HG03460 (cell line): ENCODE results near the gene CCDC12.

Experiments used
- ATAC-seq: cut with Tn5 transposase; IDR thresholded peaks from one replicate; pipeline ENCODE4 v1.9.1; 2021; ENCODE audit not compliant: unreplicated experiment

The CCDC12 gene

DNA sequence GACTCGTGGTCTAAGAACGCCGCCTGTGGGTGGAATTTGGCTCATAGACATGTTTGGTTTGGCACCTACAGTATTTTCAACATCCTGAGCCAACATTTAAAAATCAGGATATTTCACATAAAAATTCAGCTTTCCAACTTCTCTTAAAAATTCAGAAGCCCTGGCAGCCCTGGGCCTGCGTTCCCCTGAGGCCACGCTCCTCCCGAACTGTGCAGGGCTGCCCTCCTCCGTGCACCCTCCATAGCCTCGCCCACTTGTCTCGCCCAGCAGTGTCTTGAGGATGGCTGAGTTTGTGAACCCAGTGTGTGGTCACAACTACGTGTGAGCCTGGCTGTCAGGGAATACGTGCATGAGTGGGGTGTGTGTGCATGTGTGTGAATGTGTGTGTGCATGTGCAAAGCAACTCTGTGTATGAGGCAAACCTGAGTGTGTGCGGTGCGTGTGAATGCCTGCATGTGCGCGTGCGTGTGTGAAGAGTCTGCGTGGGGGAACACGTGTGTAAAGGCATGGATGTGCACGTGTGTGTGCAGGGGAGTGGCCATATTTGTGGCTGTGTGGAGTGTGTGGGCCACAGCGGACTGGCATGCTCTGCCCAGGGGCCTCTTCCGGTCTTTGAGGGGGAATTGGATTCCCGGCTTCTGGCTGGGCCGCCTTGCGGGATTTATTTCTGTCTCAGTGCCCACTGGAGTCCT, 68.1 kb downstream of the CCDC12 start:
- ATAC-seq = no peak

DNA sequence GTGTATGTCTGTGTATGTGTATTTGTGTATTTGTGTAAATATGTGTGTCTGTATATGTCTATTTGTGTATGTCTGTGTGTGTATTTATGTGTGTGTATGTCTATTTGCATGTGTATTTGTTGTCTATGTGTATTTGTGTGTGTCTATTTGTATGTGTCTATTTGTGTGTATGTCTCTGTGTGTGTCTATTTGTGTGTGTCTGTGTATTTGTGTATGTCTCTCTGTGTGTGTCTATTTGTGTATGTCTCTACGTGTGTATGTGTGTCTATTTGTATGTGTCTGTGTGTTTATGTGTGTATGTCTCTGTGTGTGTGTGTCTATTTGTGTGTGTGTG, 68.6 kb downstream of the CCDC12 start:
- ATAC-seq = no peak

DNA sequence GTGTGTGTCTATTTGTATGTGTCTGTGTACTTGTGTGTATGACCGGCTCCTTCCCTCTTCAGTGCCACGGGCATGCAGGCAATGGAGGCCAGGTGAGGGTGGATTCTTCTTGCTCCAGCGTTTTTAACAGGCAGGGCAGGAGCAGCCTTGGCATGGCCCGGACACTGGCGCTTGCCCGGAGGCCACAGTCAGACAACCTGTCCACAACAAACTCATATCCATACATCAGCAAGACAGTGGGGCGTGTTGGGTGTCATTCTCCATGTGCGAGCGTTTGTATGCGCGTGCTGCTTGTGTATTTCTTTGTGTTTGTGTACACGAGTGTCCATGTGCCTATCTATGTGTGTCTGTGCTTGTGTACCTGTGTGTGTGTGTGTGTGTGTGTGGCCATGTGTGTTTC, 69.3 kb downstream of the CCDC12 start:
- ATAC-seq = no peak

DNA sequence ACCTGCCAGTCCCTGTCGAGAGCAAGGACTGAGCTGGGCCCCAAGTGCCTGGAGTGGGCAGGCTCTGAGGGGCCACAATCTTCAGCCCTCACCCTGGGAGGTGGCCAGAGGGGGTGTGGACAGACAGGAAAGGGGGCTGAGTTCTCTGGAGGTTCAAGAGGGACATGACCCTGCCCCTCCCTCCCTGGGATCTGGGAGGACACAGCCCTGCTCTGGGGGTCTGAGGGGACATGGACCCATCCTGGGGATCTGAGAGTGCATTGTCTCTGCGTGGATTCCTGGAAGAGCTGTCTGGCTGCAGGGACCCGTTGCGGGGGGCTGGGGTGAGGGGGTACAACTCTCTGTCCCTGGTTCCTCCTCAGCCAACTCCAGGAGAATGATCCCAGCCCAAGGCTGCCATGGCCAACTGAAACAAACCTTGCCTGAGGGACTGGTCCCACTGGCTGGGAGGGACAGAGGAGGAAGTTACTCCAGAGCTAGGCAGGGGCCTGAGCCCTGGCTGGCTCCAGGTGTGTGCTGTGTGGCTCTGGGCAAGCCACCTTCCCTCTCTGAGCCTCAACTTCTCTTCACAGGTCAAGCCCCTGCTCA, 70.0 kb downstream of the CCDC12 start:
- ATAC-seq = no peak

DNA sequence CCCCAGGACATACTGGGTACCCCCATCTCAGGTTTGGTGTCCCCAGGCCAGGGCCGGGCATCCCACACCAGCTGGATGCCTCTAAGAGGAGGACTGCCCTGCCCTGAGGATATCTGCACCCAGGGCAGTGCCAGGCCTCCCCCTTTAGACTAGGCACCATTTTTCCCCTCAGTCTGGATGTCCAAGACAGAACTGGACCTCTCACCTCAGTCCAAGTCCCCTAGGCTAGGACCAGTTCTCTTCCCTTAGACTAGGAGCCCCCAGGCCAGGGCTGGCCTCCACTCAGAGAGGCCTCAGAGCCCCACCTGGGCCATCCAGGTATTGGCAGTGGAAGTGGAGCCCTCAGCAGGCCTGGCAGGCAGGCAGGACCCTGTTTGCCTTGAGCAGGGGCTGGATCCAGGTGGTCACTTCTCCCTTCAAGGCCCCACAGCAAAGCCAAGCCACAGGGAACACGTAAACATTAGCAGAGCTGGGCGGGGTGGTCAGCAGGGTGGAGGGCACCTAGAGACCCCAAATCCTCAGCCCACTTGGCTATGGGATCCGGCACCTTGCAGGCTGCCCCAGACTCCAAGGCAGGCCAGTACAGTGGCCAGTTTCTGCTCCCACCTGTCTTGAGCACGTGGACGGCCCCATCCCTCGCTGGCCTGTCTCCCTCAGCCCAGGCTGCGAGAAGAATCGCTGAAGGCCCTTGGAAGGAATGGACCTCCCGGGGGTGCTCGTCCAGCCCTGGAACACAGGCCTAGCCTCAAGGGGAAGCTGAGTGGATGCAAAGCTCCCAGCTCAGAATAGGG, 70.7 kb downstream of the CCDC12 start:
- ATAC-seq = no peak

DNA sequence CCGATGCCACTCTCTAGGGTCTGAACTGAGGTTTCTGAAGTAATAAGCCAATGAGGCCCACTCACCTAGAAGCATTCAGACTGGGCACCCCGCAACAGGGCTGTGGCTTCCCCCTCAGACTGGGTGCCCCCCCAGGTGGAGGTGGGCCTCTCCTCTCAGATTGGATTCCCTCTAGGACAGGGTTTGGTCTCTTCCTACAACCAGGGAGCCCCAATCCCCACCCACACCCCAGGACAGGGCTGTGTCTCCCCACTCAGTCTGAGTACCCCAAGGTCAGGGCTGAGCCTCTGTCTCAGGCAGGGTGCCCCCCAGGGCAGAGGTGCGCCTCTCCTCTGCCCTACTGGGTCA, 71.4 kb downstream of the CCDC12 start:
- no peak for ATAC-seq

DNA sequence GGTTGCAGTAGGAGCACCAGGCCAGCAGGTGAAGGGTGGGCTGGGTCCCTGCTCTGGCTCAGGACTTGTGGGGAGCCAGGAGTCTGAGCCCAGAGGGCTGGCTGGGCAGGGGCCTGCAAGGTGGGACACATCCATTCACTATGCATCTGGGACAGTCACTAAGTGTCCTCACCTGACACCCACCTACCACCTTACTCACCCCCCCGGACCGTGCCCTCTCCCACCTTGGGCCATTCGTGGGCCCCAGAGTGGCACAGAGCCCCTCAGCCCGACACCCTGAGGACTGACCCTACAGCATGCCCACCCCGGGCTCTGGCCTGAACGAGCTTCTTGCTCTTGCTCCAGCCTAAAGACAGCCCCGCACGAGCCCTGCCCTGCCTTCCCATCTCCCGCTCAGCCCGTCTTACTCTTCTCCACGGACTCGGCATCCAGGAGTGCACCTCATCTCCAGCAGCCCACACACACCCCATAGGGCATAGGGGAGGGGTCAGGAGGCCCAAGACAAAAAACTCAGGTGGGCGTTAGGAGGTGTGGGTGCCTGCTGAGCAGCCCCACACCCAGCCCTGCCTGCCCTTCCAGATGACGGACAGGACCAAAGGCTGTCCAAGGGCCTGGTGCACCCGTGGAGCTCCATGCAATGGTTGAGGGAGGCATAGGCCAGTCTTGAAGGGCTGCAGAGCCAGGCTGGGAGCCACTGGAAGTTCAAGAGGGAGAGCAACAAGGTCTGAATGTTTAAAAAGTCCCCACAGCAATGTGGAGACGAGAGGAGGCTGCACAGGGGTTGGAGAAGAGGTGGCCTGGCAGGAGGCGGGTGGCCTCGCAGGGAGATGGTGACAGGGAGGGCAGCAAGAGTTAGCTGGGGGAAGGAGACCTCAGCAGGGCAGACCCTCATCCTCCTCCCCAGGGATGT, 72.0 kb downstream of the CCDC12 start:
- no peak for ATAC-seq

DNA sequence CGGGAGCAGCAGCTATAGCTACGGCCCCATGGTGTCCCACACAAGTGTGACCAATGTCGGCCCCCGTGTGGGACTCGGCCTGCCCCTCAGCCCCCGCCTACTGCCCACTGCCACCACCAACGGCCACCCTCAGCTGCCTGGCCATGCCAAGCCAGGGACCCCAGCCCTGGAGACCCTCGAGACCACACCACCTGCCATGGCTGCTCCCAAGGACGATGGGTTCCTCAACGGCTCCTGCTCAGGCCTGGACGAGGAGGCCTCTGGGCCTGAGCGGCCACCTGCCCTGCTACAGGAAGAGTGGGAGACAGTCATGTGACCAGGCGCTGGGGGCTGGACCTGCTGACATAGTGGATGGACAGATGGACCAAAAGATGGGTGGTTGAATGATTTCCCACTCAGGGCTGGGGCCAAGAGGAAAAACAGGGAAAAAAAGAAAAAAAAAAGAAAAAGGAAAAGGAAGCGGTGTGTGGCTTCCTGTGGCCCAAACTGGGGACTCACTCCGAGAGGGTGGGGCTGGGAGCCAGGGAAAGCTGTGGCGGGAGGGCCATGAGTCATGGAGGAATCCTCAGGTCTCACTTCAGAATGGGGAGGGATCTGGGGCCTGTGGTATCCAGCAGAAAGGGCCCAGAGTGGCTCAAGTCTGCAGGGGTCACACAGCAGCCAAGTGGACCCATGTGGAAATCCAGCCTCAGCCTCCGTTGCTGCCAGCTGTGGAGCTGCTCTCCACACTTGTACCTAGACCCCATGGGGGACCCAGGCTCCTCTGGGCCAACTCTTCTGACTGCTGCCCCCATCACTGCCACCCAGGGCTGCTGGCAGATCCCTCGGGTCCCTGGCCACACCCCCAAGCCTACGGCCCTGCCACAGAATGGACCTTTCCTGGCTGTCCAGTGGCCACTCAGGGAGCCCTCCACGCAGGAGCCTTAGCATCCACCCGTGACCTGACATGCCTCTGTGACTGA, 72.9 kb downstream of the CCDC12 start:
- no peak for ATAC-seq

DNA sequence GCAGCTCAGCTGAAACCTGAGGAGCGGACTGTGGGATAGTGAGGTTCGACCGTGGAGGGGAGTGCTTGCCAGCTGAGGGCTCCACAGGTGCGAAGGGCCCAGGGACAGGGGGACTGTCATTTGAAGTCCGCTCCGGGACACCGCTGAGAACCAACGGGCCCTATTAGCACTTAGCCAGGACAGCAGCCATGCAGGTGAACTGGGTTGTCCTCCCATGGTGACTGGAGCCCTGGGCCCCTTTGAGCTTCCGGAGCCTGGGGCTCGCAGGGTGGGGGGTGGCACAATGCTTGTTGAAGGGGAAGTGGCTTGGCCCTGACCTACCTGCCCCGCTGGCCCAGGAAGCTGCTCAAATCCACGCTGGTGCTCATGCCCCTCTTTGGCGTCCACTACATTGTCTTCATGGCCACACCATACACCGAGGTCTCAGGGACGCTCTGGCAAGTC, 74.3 kb downstream of the CCDC12 start:
- ATAC-seq = no peak

DNA sequence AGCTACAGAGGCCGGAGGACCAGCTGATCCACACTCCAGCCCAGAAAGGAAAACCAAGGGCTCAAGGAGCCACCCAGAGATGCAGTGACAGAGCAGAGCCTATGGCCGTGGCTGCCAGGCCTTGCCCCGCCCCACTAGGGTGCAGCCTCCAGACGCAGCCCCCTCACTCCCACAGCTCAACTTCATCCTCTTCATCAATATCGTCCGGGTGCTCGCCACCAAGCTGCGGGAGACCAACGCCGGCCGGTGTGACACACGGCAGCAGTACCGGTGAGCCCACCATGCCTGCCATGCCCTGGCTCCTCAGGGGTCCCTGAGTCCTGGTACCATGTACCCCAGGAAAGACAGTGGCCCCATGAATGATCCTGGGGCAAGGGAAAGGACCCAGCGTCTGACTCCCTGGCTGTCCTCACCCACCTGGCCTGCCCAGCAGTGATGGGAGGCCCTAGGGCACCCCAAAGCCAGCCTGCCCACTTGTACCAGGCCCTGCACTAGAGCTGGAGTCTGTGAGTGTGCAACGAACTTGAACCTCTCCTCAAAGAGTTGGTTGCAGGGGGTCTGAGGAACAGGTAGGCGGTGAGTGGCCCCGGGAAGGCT, 74.9 kb downstream of the CCDC12 start:
- ATAC-seq = no peak

DNA sequence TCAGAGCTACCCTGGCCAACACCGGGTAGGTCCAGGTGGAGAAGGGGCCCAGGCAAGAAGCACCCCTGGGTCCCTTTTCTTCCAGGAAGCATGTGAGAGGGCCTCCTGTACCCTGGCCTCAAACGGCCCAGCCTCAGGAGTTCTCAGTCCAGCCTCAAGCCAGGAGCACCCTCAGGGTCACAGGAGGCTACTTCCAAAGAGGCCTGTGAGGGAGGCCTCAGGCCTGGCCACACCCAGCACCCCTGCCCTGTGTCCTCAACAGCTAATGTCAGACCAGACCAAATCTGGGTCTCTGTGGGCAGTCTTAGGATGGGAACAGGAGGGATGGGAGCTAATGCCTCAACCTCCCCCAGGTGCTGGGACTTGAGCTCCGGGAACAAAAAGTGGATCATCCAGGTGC, 75.5 kb downstream of the CCDC12 start:
- no peak for ATAC-seq

DNA sequence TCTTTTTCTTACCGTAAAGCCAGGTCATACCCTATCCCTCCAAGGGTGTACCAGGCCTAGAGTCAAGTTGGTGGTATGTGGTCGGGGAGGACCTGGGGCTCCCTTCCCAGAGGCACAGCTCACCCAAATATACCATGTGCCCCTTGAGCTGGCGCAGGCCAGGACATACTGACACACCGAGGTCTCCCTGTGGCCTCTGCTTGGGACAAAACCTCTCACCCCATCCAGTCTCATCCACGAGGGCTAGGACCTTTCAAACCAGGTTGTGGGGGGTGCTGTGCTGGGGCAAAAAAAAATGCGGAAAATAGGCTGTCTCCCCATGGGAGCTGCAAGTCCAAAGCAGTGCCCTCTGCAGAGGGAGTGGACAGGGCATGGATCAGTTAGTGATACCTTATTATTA, 76.2 kb downstream of the CCDC12 start:
- ATAC-seq = no peak

DNA sequence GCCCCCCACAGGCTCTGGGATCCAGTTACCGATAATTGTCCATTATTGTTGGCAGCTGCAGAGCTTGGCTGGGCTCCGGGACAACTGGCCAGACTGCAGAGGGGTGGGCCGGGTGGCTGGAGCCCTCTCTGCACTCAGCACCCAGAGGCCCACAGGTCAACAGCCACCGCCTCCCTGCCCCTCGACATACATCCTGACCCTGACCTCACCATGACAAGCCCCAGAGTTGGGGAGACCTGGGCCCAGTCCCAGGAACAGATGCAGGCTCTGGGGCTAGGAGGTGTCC, 76.6 kb downstream of the CCDC12 start:
- ATAC-seq = no peak

DNA sequence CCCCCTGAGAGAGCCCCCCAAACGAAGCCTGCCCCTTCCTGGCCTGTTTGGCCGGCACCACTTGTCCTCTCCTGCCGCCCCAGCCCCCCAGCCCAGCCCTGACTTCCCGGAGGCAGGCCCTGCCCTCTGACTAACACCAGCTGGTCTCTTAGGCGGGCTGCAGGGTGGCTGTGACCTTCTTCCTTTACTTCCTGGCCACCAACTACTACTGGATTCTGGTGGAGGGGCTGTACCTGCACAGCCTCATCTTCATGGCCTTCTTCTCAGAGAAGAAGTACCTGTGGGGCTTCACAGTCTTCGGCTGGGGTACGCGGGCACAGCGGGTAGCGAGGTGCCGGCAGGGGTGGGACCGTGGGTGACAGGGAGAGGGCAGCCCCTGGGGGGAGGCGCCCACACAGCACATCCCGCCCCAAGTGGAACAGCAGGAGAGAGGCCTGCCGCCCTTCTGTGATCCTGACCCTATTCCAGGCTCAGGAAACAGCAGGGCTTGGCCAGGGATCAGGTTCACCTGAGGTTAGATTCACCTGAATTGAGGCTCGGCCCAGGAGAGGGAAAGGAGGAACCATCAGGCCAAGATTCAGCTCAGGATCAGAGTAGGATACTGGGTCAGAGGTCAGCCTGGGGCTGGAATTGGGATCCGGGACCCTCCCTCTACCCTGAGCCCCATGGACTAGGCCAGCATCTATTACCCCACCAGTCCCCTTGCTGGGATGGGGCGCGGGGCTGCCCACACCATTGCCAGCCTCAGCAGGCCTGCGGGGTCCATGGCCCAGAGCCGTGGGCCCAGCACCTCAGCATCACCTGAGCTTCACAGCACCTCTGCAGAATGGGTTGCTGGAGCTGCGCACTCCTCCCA, 77.2 kb downstream of the CCDC12 start:
- ATAC-seq = no peak

DNA sequence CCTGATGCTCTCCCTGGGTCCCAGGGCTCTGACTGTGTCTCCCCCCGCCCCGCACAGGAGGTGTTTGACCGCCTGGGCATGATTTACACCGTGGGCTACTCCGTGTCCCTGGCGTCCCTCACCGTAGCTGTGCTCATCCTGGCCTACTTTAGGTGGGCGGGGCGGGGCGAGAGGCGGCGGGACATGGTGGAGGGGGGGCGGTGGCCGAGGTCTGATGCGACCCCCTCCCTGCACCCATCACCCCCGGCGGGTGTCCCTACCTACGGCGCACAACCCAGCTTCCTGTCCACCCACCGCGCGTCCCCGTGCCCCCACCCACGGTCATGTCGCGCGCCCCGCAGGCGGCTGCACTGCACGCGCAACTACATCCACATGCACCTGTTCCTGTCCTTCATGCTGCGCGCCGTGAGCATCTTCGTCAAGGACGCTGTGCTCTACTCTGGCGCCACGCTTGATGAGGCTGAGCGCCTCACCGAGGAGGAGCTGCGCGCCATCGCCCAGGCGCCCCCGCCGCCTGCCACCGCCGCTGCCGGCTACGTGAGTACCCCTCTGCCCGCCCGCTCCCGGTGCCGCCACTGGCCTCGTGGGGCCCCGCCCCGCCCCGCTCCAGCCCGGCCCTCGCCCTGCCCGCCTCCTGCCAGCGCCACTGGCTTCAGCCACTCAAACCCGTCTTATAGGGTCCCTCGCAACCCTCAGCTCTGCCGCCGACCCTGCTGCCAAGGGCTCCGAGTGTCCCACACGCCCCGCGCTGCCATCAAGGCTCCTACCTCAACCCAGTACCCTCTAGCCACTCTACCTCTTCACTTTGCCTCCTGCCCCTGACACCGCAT, 78.0 kb downstream of the CCDC12 start:
- ATAC-seq = no peak

DNA sequence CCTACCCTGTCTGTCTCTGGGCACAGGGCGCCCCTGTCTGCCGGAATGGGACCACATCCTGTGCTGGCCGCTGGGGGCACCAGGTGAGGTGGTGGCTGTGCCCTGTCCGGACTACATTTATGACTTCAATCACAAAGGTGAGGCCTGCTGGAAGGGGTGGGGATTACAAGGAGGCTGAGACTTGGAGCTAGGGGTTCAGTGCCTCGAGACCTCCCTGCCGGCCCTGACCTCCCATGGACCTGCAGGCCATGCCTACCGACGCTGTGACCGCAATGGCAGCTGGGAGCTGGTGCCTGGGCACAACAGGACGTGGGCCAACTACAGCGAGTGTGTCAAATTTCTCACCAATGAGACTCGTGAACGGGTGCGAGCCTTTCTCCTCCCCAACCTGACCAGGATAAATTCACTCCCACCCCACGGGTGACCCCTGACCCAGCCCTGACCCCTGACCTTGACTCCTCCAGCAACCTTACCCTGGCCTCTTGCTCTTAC, 78.7 kb downstream of the CCDC12 start:
- no peak for ATAC-seq

DNA sequence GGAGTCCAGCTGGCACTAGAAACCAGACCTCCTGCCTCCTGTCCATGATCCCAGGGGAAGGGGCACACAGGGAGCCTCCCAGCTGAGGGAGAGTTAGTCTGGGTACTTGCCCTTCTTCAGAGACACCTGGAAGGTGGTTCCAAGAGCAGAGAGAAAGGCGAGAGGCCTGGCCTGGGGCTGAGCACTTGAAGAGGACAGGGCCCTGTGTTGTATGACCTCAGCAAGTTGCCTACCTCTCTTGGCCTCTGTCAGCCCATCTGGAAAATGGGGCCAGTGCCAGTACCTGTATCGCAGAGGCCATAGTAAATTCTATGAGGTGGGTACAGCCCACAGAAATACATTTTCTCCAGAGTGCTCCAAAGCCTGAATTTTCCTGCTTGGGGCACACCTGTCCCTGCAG, 79.5 kb downstream of the CCDC12 start:
- no peak for ATAC-seq

DNA sequence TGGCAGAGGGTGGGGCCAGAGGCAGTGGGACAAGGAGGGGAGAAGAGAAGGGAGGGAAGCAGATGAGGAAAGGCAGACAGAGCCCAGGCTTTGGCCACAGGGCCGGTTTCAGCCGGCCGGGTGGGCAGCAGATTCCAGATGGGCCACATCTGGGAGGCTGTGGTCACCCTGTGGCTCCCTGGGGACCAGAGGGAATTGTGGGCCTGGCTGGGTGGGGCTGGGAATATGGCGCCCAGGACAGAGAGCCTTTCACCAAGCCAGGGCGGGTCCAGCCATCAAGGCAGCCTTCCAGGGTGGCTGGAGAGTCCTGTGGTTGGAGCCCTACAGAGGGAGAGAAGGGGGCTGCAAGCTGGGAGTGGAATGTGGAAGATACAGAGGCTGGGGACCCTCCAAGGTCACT, 80.2 kb downstream of the CCDC12 start:
- ATAC-seq = no peak
